ENCODE results near the gene DOCK10.

DNA sequence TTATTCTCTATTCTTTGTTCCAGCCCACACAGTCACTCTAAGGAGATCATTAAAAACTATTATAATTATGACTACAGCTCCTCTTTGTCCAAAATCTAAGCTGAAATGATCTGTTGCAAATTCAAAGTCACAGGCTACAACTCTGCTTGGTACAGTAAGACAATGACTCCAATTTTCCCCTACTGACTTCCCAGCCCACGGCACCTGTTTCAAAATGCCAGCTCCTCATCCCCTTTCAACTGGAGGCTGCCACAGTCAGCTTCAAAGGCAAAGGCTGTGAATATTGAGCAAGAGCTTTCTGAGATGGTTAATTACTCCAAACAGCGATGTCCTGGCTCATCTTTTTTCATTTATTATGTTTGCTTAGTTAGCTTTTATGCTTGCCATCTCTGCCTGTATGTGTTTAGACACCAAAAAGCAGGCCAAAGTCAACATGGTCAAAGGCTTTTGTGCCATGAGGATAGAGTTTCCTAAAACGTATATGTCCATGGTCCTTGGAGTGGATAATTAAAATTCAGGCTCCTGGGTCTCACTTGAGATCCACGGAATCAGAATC lies 141.1 kb downstream of the DOCK10 start:
- TF ChIP-seq, protein P1, sequence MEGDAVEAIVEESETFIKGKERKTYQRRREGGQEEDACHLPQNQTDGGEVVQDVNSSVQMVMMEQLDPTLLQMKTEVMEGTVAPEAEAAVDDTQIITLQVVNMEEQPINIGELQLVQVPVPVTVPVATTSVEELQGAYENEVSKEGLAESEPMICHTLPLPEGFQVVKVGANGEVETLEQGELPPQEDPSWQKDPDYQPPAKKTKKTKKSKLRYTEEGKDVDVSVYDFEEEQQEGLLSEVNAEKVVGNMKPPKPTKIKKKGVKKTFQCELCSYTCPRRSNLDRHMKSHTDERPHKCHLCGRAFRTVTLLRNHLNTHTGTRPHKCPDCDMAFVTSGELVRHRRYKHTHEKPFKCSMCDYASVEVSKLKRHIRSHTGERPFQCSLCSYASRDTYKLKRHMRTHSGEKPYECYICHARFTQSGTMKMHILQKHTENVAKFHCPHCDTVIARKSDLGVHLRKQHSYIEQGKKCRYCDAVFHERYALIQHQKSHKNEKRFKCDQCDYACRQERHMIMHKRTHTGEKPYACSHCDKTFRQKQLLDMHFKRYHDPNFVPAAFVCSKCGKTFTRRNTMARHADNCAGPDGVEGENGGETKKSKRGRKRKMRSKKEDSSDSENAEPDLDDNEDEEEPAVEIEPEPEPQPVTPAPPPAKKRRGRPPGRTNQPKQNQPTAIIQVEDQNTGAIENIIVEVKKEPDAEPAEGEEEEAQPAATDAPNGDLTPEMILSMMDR (IDR thresholded peaks at IDR 0.05) = no peak
- TF ChIP-seq EP300 (IDR thresholded peaks at IDR 0.05) (no peak), POLR2A (IDR thresholded peaks at IDR 0.05) (no peak)
